Loucy (cell line): Measurements from ENCODE around the gene AHCYL1.

Source experiments
- CTCF ChIP-seq: fragments of 200-600 bp; sonication (generic); conservative IDR thresholded peaks from 2 replicates; pipeline ENCODE4 v1.5.1; 2014; ENCODE audit warnings: mild to moderate bottlenecking, antibody characterized with exemption, low read length
- EZH2phosphoT487 ChIP-seq: fragments of 200-600 bp; IDR thresholded peaks from 2 replicates; pipeline ENCODE4 v1.6.1; 2018; ENCODE audit warnings: antibody characterized with exemption, mild to moderate bottlenecking, moderate library complexity, borderline replicate concordance

GRCh38 chr1:109948285-109948630, 36.3 kb upstream of the AHCYL1 start:
- no peak for TF ChIP-seq CTCF
- TF ChIP-seq EZH2phosphoT487, result no peak
